ENCODE results near the gene UNC93A.
"Not testable (repeated sequence)": the region's sequence is repeated elsewhere in the genome, so short reads cannot be mapped to it uniquely, and the experiment has no call there.

Gene UNC93A

GRCh38 chr6:167290786-167291622, at the start of gene UNC93A:
Gene UNC93A (plus strand): TSS chr6:167291315. CDS start chr6:167291490, 175 bp downstream.
- no peak for DNase-seq

- DNase-seq: not testable (repeated sequence)
Observed at GRCh38 chr6:167241321-167242134, 49.6 kb upstream of the UNC93A start.

- not testable (repeated sequence) for DNase-seq
Observed at GRCh38 chr6:167242135-167242506, 49.0 kb upstream of the UNC93A start.

- DNase-seq: not testable (repeated sequence)
Observed at GRCh38 chr6:167242511-167243051, 48.5 kb upstream of the UNC93A start.

GRCh38 chr6:167244064-167244960, 46.8 kb upstream of the UNC93A start:
- DNase-seq: no peak

GRCh38 chr6:167244991-167245390, 46.1 kb upstream of the UNC93A start:
- DNase-seq: no peak

- no peak for DNase-seq
Observed at GRCh38 chr6:167245591-167245990, 45.5 kb upstream of the UNC93A start.

GRCh38 chr6:167247814-167248595, 43.1 kb upstream of the UNC93A start:
- DNase-seq: no peak

- not testable (repeated sequence) for DNase-seq
Observed at GRCh38 chr6:167248878-167249455, 42.1 kb upstream of the UNC93A start.

GRCh38 chr6:167252271-167252670, 38.8 kb upstream of the UNC93A start:
- DNase-seq: no peak

GRCh38 chr6:167255918-167256553, 35.1 kb upstream of the UNC93A start:
- no peak for DNase-seq

- no peak for DNase-seq
Observed at GRCh38 chr6:167258646-167259045, 32.5 kb upstream of the UNC93A start.

- DNase-seq: not testable (repeated sequence)
Observed at GRCh38 chr6:167266057-167266829, 24.9 kb upstream of the UNC93A start.

- DNase-seq: no peak
Observed at GRCh38 chr6:167266830-167267555, 24.1 kb upstream of the UNC93A start.

- not testable (repeated sequence) for DNase-seq
Observed at GRCh38 chr6:167267556-167267898, 23.6 kb upstream of the UNC93A start.

- DNase-seq: no peak
Observed at GRCh38 chr6:167267921-167268401, 23.2 kb upstream of the UNC93A start.

- no peak for DNase-seq
Observed at GRCh38 chr6:167268683-167269280, 22.3 kb upstream of the UNC93A start.

GRCh38 chr6:167270499-167271311, 20.4 kb upstream of the UNC93A start:
- DNase-seq: no peak
